Prostate gland (tissue), 2 donors: ENCODE data around the gene PEAK1.

Source experiments
- CTCF ChIP-seq, 4 experiments: fragments of 200-600 bp in 2 of 4; fragments of 450-650 bp in 2 of 4; sonication (generic) in 2 of 4; IDR thresholded peaks; 1 replicate in 3 of 4; 2 replicates in 1 of 4; pipeline ENCODE4 v1.5.1; 2016 to 2019; ENCODE audit warnings: antibody characterized with exemption in 4 of 4, mild to moderate bottlenecking in 2 of 4, moderate library complexity in 2 of 4
- POLR2A ChIP-seq: fragments of 450-650 bp; IDR thresholded peaks from one replicate; pipeline ENCODE4 v1.6.1; 2016; ENCODE audit warnings: antibody characterized with exemption, mild to moderate bottlenecking
- POLR2AphosphoS5 ChIP-seq: sonication (generic); formaldehyde crosslinking; IDR thresholded peaks from one replicate; pipeline ENCODE4 v1.6.1; 2017; ENCODE audit warnings: antibody characterized with exemption

DNA sequence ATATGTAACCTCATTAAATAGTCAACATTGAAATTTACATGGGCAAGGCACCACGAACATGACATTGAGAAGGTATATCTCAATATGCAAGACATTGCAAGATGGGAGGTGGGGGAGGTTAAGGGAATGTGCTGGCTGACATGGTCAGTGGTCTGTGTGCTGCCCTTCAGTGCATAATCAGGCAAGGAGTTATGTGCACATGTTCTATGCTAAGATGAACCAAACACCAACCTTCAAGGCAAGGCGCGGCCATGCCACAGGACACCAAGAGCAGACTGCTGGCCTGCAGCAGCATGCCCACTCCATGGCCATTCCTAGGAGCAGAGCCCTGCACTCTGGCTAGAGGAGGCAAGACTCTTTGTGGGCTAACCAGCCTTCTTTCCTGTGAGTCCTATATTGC, 308.1 kb downstream of the PEAK1 start:
- no peak for TF ChIP-seq POLR2A
- no peak for TF ChIP-seq CTCF (IDR thresholded peaks at IDR 0.05)
- TF ChIP-seq POLR2AphosphoS5 = no peak
